ENCODE results near the gene TNFRSF8.

DNA sequence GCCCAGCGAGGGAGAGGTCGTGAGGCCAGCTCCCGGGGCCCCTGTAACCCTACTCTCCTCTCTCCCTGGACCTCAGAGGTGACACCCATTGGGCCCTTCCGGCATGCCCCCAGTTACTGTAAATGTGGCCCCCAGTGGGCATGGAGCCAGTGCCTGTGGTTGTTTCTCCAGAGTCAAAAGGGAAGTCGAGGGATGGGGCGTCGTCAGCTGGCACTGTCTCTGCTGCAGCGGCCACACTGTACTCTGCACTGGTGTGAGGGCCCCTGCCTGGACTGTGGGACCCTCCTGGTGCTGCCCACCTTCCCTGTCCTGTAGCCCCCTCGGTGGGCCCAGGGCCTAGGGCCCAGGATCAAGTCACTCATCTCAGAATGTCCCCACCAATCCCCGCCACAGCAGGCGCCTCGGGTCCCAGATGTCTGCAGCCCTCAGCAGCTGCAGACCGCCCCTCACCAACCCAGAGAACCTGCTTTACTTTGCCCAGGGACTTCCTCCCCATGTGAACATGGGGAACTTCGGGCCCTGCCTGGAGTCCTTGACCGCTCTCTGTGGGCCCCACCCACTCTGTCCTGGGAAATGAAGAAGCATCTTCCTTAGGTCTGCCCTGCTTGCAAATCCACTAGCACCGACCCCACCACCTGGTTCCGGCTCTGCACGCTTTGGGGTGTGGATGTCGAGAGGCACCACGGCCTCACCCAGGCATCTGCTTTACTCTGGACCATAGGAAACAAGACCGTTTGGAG is 80.0 kb downstream of the TNFRSF8 start:
- TF ChIP-seq, protein P1, sequence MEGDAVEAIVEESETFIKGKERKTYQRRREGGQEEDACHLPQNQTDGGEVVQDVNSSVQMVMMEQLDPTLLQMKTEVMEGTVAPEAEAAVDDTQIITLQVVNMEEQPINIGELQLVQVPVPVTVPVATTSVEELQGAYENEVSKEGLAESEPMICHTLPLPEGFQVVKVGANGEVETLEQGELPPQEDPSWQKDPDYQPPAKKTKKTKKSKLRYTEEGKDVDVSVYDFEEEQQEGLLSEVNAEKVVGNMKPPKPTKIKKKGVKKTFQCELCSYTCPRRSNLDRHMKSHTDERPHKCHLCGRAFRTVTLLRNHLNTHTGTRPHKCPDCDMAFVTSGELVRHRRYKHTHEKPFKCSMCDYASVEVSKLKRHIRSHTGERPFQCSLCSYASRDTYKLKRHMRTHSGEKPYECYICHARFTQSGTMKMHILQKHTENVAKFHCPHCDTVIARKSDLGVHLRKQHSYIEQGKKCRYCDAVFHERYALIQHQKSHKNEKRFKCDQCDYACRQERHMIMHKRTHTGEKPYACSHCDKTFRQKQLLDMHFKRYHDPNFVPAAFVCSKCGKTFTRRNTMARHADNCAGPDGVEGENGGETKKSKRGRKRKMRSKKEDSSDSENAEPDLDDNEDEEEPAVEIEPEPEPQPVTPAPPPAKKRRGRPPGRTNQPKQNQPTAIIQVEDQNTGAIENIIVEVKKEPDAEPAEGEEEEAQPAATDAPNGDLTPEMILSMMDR (IDR thresholded peaks at IDR 0.05 in 2 of 3, conservative IDR thresholded peaks at IDR 0.05 in 1 of 3; ENCODE audit: insufficient read depth in 2 of 3, low read depth in 1 of 3, low read length in 3 of 3): no peak
- TF ChIP-seq HOXB6 (CRISPR knock-in tag; IDR thresholded peaks at IDR 0.05; ENCODE audit: borderline replicate concordance) (no peak), EHMT2 (IDR thresholded peaks at IDR 0.05) (no peak)
